Measurements from ENCODE around the gene SEPTIN3. TPM values are rescaled to one million over a fixed set of nuclear protein-coding genes. Genes with fewer than 3 reads are reported as not detected.
A peak's percentile ranks its signal among the peaks of the same experiment; 100 is the strongest.

Gene SEPTIN3
- total RNA-seq, 1 donor from 2014 or later, result not detected

DNA sequence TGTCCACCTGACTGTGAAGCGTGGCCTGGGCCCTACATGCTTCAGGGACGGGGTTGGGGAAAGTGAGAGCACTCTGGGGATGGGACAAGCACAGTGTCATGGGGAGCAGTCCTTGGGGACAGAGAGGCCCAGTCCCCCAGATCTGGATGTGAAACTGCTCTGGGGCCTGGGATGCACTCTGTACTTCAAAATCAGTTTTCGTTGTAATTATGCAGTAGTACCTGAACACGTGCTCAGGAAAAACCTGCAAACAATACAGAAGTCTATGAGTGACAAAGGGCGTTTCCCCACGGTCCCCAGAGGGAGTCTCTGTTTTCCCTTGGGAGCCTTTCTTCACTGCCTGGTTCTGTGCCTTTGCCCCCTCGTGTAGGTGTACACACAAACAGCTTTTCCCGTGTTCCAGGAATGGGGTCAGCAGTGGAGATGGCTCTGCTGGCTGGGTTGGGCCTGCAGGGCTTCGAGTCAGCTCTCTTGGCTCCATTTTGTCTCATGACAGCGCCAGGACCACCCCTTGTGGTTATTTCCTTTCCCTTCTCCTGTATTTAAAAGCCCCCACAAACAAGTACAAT, 37.5 kb upstream of the SEPTIN3 start:
- peaks cover 25% of the 10 kb centered on the region for H3K4me1 ChIP-seq
- H3K9me3 ChIP-seq (replicated peaks), result no peaks in the 10 kb centered on the region
- no peak overlapping the region for H3K4me3 ChIP-seq
- intact Hi-C loops (cut with micrococcal nuclease), result no loop called here
- no peaks in the 10 kb centered on the region for H3K36me3 ChIP-seq
- DNase-seq, result no peak
- no peak overlapping the region for H3K27ac ChIP-seq (replicated peaks)
- TF ChIP-seq, protein P1, sequence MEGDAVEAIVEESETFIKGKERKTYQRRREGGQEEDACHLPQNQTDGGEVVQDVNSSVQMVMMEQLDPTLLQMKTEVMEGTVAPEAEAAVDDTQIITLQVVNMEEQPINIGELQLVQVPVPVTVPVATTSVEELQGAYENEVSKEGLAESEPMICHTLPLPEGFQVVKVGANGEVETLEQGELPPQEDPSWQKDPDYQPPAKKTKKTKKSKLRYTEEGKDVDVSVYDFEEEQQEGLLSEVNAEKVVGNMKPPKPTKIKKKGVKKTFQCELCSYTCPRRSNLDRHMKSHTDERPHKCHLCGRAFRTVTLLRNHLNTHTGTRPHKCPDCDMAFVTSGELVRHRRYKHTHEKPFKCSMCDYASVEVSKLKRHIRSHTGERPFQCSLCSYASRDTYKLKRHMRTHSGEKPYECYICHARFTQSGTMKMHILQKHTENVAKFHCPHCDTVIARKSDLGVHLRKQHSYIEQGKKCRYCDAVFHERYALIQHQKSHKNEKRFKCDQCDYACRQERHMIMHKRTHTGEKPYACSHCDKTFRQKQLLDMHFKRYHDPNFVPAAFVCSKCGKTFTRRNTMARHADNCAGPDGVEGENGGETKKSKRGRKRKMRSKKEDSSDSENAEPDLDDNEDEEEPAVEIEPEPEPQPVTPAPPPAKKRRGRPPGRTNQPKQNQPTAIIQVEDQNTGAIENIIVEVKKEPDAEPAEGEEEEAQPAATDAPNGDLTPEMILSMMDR (IDR thresholded peaks at IDR 0.05; ENCODE audit: borderline replicate concordance), result no peak
- H3K27me3 ChIP-seq (ENCODE audit: low read depth), result peaks cover 6% of the 10 kb centered on the region

DNA sequence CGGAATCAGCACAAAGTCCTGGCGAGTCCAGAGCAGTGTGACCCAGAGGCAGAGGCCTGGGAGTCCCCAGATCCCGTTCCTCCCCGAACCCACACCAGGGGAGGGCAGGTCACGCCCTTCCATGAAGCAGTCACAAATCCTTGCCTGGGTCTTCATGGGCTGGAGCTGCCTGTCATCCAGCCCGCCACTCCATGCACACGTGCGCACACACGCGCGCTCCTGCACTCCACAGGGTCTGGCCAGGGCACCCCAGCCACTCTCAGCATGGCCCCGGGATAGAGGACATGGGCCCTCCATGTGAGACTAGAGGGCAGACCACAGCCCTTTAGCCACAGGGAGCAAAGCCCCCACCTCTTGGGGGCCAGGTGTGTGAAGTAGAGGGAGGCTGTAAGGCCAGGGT, 36.9 kb upstream of the SEPTIN3 start:
- Histone ChIP-seq H3K9me3 (replicated peaks) (no peaks in the 10 kb centered on the region), H3K4me3 (no peak overlapping the region), H3K27ac (replicated peaks) (no peak overlapping the region), H3K4me1 (peaks cover 25% of the 10 kb centered on the region), H3K36me3 (no peaks in the 10 kb centered on the region), H3K27me3 (ENCODE audit: low read depth) (peaks cover under 1% of the 10 kb centered on the region)
- intact Hi-C loops (cut with micrococcal nuclease), result no loop called here
- TF ChIP-seq, protein P1 (IDR thresholded peaks at IDR 0.05; ENCODE audit: borderline replicate concordance), result no peak
- no peak for DNase-seq

DNA sequence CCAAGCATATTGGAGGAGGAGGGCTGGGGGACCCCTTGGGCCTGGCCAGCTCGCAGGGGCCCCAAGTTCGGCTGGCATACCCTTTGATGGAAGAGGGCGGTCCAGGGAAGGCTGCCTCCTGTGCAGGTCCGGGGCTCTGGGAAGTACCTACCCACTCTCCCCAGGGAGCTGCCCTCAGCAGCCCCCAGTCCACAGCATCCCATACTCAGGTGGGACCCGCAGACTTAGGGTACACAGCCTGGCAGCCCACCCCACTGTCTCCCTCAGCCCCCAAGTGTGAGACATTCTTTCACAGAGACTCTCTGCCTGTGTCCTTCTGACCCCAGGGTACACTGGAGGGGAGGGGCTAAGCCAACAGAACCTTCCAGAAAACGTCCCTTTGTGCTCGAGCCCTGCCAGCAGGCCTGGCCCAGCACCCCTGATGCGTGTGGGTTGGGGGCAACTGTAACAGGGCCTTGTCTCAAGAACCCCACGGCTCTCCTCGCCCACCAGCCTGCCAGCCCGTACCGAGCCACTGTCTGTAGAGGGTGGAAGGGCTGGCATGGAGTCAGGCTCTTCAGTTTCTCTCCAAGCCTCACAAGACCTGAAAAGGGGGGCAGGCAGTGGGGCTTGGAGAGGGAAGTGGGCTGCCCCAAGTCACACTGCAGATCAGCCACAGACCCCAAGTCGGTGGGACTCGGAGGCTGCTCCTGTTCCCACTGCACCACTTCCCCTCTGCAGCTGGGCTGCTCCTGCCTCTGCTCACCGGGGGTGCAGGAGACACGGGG, 35.6 kb upstream of the SEPTIN3 start:
- Histone ChIP-seq H3K27me3 (ENCODE audit: low read depth) (no peaks in the 10 kb centered on the region), H3K36me3 (no peaks in the 10 kb centered on the region), H3K4me3 (no peak overlapping the region), H3K4me1 (peaks cover 26% of the 10 kb centered on the region), H3K9me3 (replicated peaks) (no peaks in the 10 kb centered on the region), H3K27ac (replicated peaks) (peak overlapping the region; percentile 88)
- TF ChIP-seq, protein P1 (IDR thresholded peaks at IDR 0.05; ENCODE audit: borderline replicate concordance), result no peak
- no peak for DNase-seq
- intact Hi-C loops (cut with micrococcal nuclease), result no loop called here

GRCh38 chr22:41934284-41935014, 34.8 kb upstream of the SEPTIN3 start:
- peak overlapping the region; percentile 29 for H3K4me3 ChIP-seq
- TF ChIP-seq, protein P1 (IDR thresholded peaks at IDR 0.05; ENCODE audit: borderline replicate concordance), result no peak
- peaks cover 35% of the 10 kb centered on the region for H3K4me1 ChIP-seq
- H3K27ac ChIP-seq (replicated peaks), result peak overlapping the region; percentile 88
- H3K27me3 ChIP-seq (ENCODE audit: low read depth), result no peaks in the 10 kb centered on the region
- no peaks in the 10 kb centered on the region for H3K9me3 ChIP-seq (replicated peaks)
- DNase-seq, result no peak
- no peaks in the 10 kb centered on the region for H3K36me3 ChIP-seq
- intact Hi-C loops (cut with micrococcal nuclease), result no loop called here

GRCh38 chr22:41935015-41935351, 34.3 kb upstream of the SEPTIN3 start:
- DNase-seq, result peak; percentile 63
- TF ChIP-seq, protein P1 (IDR thresholded peaks at IDR 0.05; ENCODE audit: borderline replicate concordance), result no peak

More at GRCh38 chr22:41935015-41935351, 34.3 kb upstream of the SEPTIN3 start:
- peak overlapping the region; percentile 29 for H3K4me3 ChIP-seq
- peaks cover 37% of the 10 kb centered on the region for H3K4me1 ChIP-seq
- intact Hi-C loops (cut with micrococcal nuclease), result no loop called here
- H3K9me3 ChIP-seq (replicated peaks), result no peaks in the 10 kb centered on the region
- no peaks in the 10 kb centered on the region for H3K27me3 ChIP-seq (ENCODE audit: low read depth)
- peak overlapping the region; percentile 88 for H3K27ac ChIP-seq (replicated peaks)
- H3K36me3 ChIP-seq, result no peaks in the 10 kb centered on the region
